ENCODE data around the gene RNF212. TPM values are rescaled to one million over a fixed set of nuclear protein-coding genes. Genes with fewer than 3 reads are reported as not detected.

Gene RNF212
- total and polyA plus RNA-seq, 9 of the 15 experiments (the other 6 are each of a cell fraction or from before 2014, with no cell fraction given): 0.04 TPM; not detected in 8

DNA sequence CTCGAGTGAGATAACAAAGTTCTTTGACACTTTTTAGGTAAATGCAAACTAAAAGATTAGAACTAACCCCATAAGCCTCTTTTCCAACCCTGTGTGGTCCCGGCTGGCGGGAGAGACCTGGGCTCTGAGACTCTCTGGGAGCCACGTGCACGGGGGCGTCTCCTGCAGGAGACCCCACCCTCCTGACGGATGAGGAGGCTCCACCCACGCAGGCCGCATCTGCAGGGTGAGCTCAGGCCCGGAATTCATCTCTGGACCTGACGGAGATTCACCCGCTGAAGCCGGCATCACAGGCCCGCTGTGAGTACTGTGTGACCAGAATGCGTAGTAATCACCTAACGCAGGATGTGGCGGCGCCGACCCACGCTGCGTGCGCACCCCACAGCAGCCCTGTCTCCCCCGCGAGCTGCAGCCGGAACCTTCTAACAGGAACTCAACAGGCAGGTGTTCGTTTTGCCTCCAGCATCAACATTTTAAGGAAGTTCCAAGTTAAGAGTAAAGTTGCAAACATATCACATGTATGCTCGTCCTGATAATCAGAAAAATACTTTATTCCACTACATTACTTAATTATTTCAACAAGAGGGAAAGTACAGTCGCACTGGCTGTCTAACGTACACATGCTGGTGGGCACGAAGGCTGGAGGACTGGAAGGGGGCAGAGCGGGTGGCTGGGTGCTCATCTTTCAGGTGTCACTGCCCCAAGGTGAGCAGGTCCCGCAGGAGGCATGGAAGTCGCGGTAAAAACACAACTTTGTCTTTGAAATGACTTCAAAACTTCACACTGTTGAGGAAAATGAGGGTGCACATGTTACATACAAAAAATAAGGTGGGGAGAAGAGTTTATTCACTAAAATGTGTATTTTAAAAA lies 57.4 kb downstream of the RNF212 start (continued):
- peak; percentile 20 for TF ChIP-seq CXXC5 (CRISPR knock-in tag; IDR thresholded peaks at IDR 0.05)
- TF ChIP-seq MAFF (IDR thresholded peaks at IDR 0.05; ENCODE audit: low read length): no peak
- 0 out of 2 replicates have a peak, but pooled peaks have one; percentile 7 for TF ChIP-seq CREB1 (IDR thresholded peaks at IDR 0.05)
- TF ChIP-seq CREB1 (CRISPR knock-in tag; IDR thresholded peaks at IDR 0.05): no peak
- TF ChIP-seq CTCFL (IDR thresholded peaks at IDR 0.05; ENCODE audit: borderline replicate concordance, insufficient read depth, low read depth, low read length, poor library complexity, severe bottlenecking): no peak
- TF ChIP-seq POLR2H (tag; IDR thresholded peaks at IDR 0.05; ENCODE audit: low read depth): no peak
- no peak for TF ChIP-seq CHD7 (IDR thresholded peaks at IDR 0.05; ENCODE audit: low read depth, low read length)
- TF ChIP-seq, protein P1, sequence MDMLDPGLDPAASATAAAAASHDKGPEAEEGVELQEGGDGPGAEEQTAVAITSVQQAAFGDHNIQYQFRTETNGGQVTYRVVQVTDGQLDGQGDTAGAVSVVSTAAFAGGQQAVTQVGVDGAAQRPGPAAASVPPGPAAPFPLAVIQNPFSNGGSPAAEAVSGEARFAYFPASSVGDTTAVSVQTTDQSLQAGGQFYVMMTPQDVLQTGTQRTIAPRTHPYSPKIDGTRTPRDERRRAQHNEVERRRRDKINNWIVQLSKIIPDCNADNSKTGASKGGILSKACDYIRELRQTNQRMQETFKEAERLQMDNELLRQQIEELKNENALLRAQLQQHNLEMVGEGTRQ (CRISPR knock-in tag; IDR thresholded peaks at IDR 0.05): peak; percentile 54
- no peak for TF ChIP-seq HLTF (IDR thresholded peaks at IDR 0.05)
- peak; percentile 87 for TF ChIP-seq BHLHE40 (IDR thresholded peaks at IDR 0.05; ENCODE audit: low read length)
- no peak for TF ChIP-seq THAP7 (CRISPR knock-in tag; IDR thresholded peaks at IDR 0.05)

Data from K562 (cell line).